HepG2 (cell line): ENCODE results near the gene ZMYND8. TPM values are rescaled to one million over a fixed set of nuclear protein-coding genes. Genes with fewer than 3 reads are reported as not detected.

Source experiments
- ATAC-seq: fragments of 200-7000 bp; cut with Tn5 transposase; 3 replicates; pipeline ENCODE4 v1.9.1; 2020; ENCODE audit warnings: mild to moderate bottlenecking, moderate library complexity
- BruUV-seq: library from RNA; stranded (reverse); fragments of 400-500 nt; replicated peaks from 2 replicates; lab custom pipeline; 2021; lab: Mats Ljungman, UMichigan
- CTCF ChIA-PET: fragments of 300-600 bp; formaldehyde crosslinking; extraction: SDS; loops from one replicate; lab custom pipeline; 2021; ENCODE audit warnings: low total read pairs, inconsistent platforms, low intra/inter-chr PET ratio; lab: Yijun Ruan, JAX
- POLR2A ChIA-PET: fragments of 350-600 bp; sonication (Branson Sonifier 250); formaldehyde crosslinking; loops from one replicate; lab custom pipeline; 2020; ENCODE audit warnings: antibody characterized with exemption, inconsistent platforms; lab: Yijun Ruan, JAX
- DNase-seq: peaks from one replicate; pipeline ENCODE4 v3.0.0-alpha.2; 2015; ENCODE audit warnings: low spot score
- FAIRE-seq: peaks from 3 replicates; lab custom pipeline; 2011; peaks lifted over from hg19 to GRCh38; lab: Jason Lieb, UNC
- H2AFZ ChIP-seq: one replicate; pipeline ENCODE4 v1.6.1; 2011; ENCODE audit warnings: low read length, inconsistent platforms
- H3K27ac ChIP-seq: fragments of 300-600 bp; 3 replicates; pipeline ENCODE4 v1.8.0; 2011; ENCODE audit warnings: mixed run types, mild to moderate bottlenecking, mixed read lengths, low read length, inconsistent platforms; ENCODE audit not compliant: insufficient read depth; ENCODE audit errors: extremely low read length
- H3K27me3 ChIP-seq, 2 experiments: fragments of 200-600 bp in 1 of 2; 2 replicates in 1 of 2; 3 replicates in 1 of 2; pipeline versions ENCODE4 v1.6.0 to v1.8.0; 2011; ENCODE audit warnings: low read length in 2 of 2, mild to moderate bottlenecking in 2 of 2, moderate library complexity in 2 of 2, inconsistent platforms in 1 of 2; ENCODE audit not compliant: insufficient read depth in 2 of 2, control insufficient read depth in 1 of 2
- H3K36me3 ChIP-seq, 2 experiments: fragments of 200-600 bp in 1 of 2; replicated peaks in 1 of 2; 2 replicates in 1 of 2; 3 replicates in 1 of 2; pipeline versions ENCODE4 v1.5.1 to v1.8.0; 2011; ENCODE audit warnings: low read length in 2 of 2, inconsistent platforms in 1 of 2; ENCODE audit not compliant: insufficient read depth in 2 of 2, control insufficient read depth in 1 of 2
- H3K4me1 ChIP-seq: 2 replicates; pipeline ENCODE4 v1.5.1; 2012; ENCODE audit warnings: low read length, inconsistent platforms; ENCODE audit not compliant: insufficient read depth
- H3K4me2 ChIP-seq: 2 replicates; pipeline ENCODE4 v1.6.0; 2011; ENCODE audit warnings: low read depth, low read length, inconsistent platforms
- H3K4me3 ChIP-seq, 3 experiments: fragments of 200-600 bp in 1 of 3; sonication (generic), shearing (Covaris generic) in 1 of 3; replicated peaks in 1 of 3; 2 replicates each; pipeline ENCODE4 v1.5.1; 2011 to 2016; ENCODE audit warnings: low read length in 3 of 3, inconsistent platforms in 2 of 3, low read depth in 2 of 3, mild to moderate bottlenecking in 2 of 3, control low read depth in 1 of 3, mixed read lengths in 1 of 3; ENCODE audit not compliant: insufficient read depth in 1 of 3
- H3K79me2 ChIP-seq: one replicate; pipeline ENCODE4 v1.6.1; 2011; ENCODE audit warnings: low read length, inconsistent platforms; ENCODE audit not compliant: insufficient read depth
- H3K9ac ChIP-seq: 2 replicates; pipeline ENCODE4 v1.6.0; 2011; ENCODE audit warnings: mild to moderate bottlenecking, low read depth, low read length, inconsistent platforms; ENCODE audit not compliant: insufficient read depth
- H3K9me3 ChIP-seq: 2 replicates; pipeline ENCODE4 v1.5.1; 2012; ENCODE audit warnings: mild to moderate bottlenecking, low read length
- H4K20me1 ChIP-seq: 2 replicates; pipeline ENCODE4 v1.6.0; 2011; ENCODE audit warnings: inconsistent platforms, mild to moderate bottlenecking, low read length, moderate library complexity; ENCODE audit not compliant: insufficient read depth
- CENPX ChIP-seq: sonication (generic); formaldehyde crosslinking; IDR thresholded peaks from 2 replicates; pipeline ENCODE4 v1.9.0; 2021; ENCODE audit warnings: mild to moderate bottlenecking, missing genetic modification reagents, moderate library complexity
- DPF2 ChIP-seq: sonication (generic); formaldehyde crosslinking; IDR thresholded peaks from 2 replicates; pipeline ENCODE4 v1.4.0; 2020; ENCODE audit warnings: mild to moderate bottlenecking, low read depth, missing genetic modification reagents, borderline replicate concordance
- IRF2 ChIP-seq: IDR thresholded peaks from 2 replicates; pipeline ENCODE4 v1.6.1; 2018; ENCODE audit warnings: missing genetic modification reagents, missing compliant biosample characterization
- MXD4 ChIP-seq: IDR thresholded peaks from 2 replicates; pipeline ENCODE4 v1.6.1; 2016; ENCODE audit warnings: mild to moderate bottlenecking, missing biosample characterization, missing genetic modification reagents
- NCOA5 ChIP-seq: sonication (generic); formaldehyde crosslinking; IDR thresholded peaks from 2 replicates; pipeline ENCODE4 v1.4.0; 2020; ENCODE audit warnings: missing genetic modification reagents
- NFYB ChIP-seq: sonication (generic); formaldehyde crosslinking; IDR thresholded peaks from 2 replicates; pipeline ENCODE4 v1.4.0; 2020; ENCODE audit warnings: missing genetic modification reagents
- POLR2A ChIP-seq, 2 experiments: IDR thresholded peaks; 2 replicates each; pipeline ENCODE4 v1.6.1; 2011; ENCODE audit warnings: low read depth in 2 of 2, low read length in 2 of 2, mild to moderate bottlenecking in 1 of 2, moderate library complexity in 1 of 2; ENCODE audit not compliant: insufficient read depth in 1 of 2
- RBM22 ChIP-seq: fragments of 200-400 bp; formaldehyde crosslinking; optimal IDR thresholded peaks from 2 replicates; pipeline ENCODE3; 2017; ENCODE audit warnings: mild to moderate bottlenecking, low read length, moderate library complexity
- SP140L ChIP-seq: sonication (generic); formaldehyde crosslinking; IDR thresholded peaks from 2 replicates; pipeline ENCODE4 v1.4.0; 2020; ENCODE audit warnings: missing genetic modification reagents, borderline replicate concordance
- ZFP62 ChIP-seq: sonication (generic); formaldehyde crosslinking; IDR thresholded peaks from 2 replicates; pipeline ENCODE4 v1.4.0; 2020; ENCODE audit warnings: missing genetic modification reagents
- ZNF160 ChIP-seq: sonication (generic); formaldehyde crosslinking; IDR thresholded peaks from 2 replicates; pipeline ENCODE4 v1.8.0; 2022; ENCODE audit warnings: mild to moderate bottlenecking, inconsistent platforms, missing genetic modification reagents
- ZNF207 ChIP-seq: fragments of 450-650 bp; IDR thresholded peaks from 2 replicates; pipeline ENCODE4 v1.6.1; 2016; ENCODE audit warnings: antibody characterized with exemption, borderline replicate concordance
- ZNF468 ChIP-seq: sonication (generic); formaldehyde crosslinking; IDR thresholded peaks from 2 replicates; pipeline ENCODE4 v1.8.0; 2022; ENCODE audit warnings: mild to moderate bottlenecking, moderate library complexity, missing genetic modification reagents
- ZNF501 ChIP-seq: sonication (generic); formaldehyde crosslinking; IDR thresholded peaks from 2 replicates; pipeline ENCODE4 v1.5.1; 2020; ENCODE audit warnings: mild to moderate bottlenecking, moderate library complexity, missing genetic modification reagents
- WGBS: methylation state at CpG from one replicate; pipeline ENCODE4 v1.1.6; 2017; ENCODE audit warnings: low lambda C conversion rate; 5-methylcytosine and 5-hydroxymethylcytosine counted together
- in situ Hi-C: cut with HindIII; loops from 2 replicates; pipeline ENCODE4 v1.10.0; 2017; ENCODE audit warnings: low pct_unique_long_range_greater_than_20kb; ENCODE audit not compliant: extremely low pct_ligation_motif_present
- intact Hi-C: fragments of 100-400 bp; cut with micrococcal nuclease; formaldehyde crosslinking; loops from one replicate; pipeline ENCODE4 v1.10.0; 2022; ENCODE audit not compliant: unreplicated experiment
- polyA plus RNA-seq, 8 experiments: library from polyadenylated mRNA; depleted of rRNA in 3 of 8; stranded (reverse) in 7 of 8; unstranded in 1 of 8; fragments of >200 nt; fragmentation: Illumina TruSeq in 4 of 8; extraction: Trizol in 4 of 8; gene quantifications; 2 replicates each; pipeline versions ENCODE4 v1.2.1 to v1.2.3, GENCODE V29; 2011 to 2016; ENCODE audit warnings: low read depth in 4 of 8, missing spikeins in 1 of 8, mixed read lengths in 1 of 8; ENCODE audit not compliant: insufficient read depth in 1 of 8
- total RNA-seq, 5 experiments: library from RNA; depleted of rRNA; stranded (reverse); fragments of >200 nt; fragmentation: Illumina TruSeq; extraction: Trizol; gene quantifications; 2 replicates each; pipeline ENCODE4 v1.2.3, GENCODE V29; 2016; ENCODE audit warnings: low read depth in 1 of 5
- TF ChIP-seq, protein P1 (sequence below): sonication (generic); formaldehyde crosslinking; conservative IDR thresholded peaks from 2 replicates; pipeline ENCODE4 v1.4.0; 2020; ENCODE audit warnings: missing genetic modification reagents
- TF ChIP-seq, protein P2 (sequence below): sonication (generic); formaldehyde crosslinking; IDR thresholded peaks from 2 replicates; pipeline ENCODE4 v1.5.0; 2020; ENCODE audit warnings: missing genetic modification reagents, mild to moderate bottlenecking, borderline replicate concordance
- TF ChIP-seq, protein P3 (sequence below): sonication (generic); formaldehyde crosslinking; IDR thresholded peaks from 2 replicates; pipeline ENCODE4 v1.5.1; 2020; ENCODE audit warnings: missing genetic modification reagents, mild to moderate bottlenecking, borderline replicate concordance

ZMYND8 gene
- total and polyA plus RNA-seq, 2 of the 13 experiments (the other 11 are each of a cell fraction or from before 2014, with no cell fraction given): 53.9 to 84.7 TPM

DNA sequence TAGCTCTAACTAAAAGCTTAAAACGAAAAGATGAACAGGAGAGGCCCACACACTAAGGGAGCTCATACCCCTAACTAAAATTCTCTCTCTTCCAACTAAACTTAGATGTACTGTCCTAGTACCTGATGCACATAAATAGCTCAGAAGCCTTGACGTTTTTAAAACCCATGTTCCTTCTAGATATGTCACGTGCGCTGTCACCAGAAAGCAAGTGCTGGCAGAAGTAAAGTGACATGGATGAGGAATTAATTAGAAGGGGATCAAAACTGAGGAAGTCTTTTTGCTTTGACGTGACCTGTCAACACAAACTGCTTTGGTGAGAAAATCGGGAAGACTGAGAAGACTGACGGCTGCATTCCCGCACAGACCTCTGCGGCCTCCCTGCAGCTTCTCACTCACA, 142.5 kb downstream of the ZMYND8 start:
- CTCF ChIA-PET: no interaction called here
- intact Hi-C loops (no loop called here), in situ Hi-C loops (no loop called here)
- Histone ChIP-seq H3K4me3 (no peak overlapping the region), H3K4me2 (no peak overlapping the region), H3K36me3 (peaks cover 76 to 94% of the 10 kb centered on the region in 2 experiments), H3K9ac (no peak overlapping the region), H3K4me1 (no peaks in the 10 kb centered on the region), H3K27ac (no peak overlapping the region), H3K9me3 (no peaks in the 10 kb centered on the region), H3K27me3 (no peaks in the 10 kb centered on the region; a peak in 1 of 5 replicates), H3K79me2 (peaks cover 5% of the 10 kb centered on the region), H2AFZ (no peak overlapping the region), H4K20me1 (peaks cover 33% of the 10 kb centered on the region; the same call in 1 of the 2 replicates)
- POLR2A ChIA-PET: no interaction called here
- BruUV-seq: no TSS peak
- FAIRE-seq: no peak
- no peak for DNase-seq
- WGBS: 96% methylated on average over 9 of the region's 9 CpGs
- TF ChIP-seq RBM22 (peak; percentile 76), ZNF160 (CRISPR knock-in tag) (no peak), SP140L (CRISPR knock-in tag) (no peak), ZNF468 (no peak), MXD4 (CRISPR knock-in tag) (no peak), POLR2A (IDR thresholded peaks at IDR 0.05; ENCODE audit: insufficient read depth in 1 of 2, low read depth in 2 of 2, low read length in 2 of 2) (0 out of 4 replicates have a peak, but pooled peaks of 1 of the 2 experiments have one; percentile 9), CENPX (CRISPR knock-in tag) (no peak), DPF2 (CRISPR knock-in tag) (no peak), ZNF207 (no peak), ZNF501 (CRISPR knock-in tag) (no peak), ZFP62 (CRISPR knock-in tag) (no peak), NCOA5 (no peak), NFYB (CRISPR knock-in tag) (no peak), IRF2 (no peak)
- TF ChIP-seq, protein P1, sequence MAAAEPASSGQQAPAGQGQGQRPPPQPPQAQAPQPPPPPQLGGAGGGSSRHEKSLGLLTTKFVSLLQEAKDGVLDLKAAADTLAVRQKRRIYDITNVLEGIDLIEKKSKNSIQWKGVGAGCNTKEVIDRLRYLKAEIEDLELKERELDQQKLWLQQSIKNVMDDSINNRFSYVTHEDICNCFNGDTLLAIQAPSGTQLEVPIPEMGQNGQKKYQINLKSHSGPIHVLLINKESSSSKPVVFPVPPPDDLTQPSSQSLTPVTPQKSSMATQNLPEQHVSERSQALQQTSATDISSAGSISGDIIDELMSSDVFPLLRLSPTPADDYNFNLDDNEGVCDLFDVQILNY: no peak
- TF ChIP-seq, protein P2, sequence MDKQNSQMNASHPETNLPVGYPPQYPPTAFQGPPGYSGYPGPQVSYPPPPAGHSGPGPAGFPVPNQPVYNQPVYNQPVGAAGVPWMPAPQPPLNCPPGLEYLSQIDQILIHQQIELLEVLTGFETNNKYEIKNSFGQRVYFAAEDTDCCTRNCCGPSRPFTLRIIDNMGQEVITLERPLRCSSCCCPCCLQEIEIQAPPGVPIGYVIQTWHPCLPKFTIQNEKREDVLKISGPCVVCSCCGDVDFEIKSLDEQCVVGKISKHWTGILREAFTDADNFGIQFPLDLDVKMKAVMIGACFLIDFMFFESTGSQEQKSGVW (CRISPR knock-in tag): no peak
- TF ChIP-seq, protein P3, sequence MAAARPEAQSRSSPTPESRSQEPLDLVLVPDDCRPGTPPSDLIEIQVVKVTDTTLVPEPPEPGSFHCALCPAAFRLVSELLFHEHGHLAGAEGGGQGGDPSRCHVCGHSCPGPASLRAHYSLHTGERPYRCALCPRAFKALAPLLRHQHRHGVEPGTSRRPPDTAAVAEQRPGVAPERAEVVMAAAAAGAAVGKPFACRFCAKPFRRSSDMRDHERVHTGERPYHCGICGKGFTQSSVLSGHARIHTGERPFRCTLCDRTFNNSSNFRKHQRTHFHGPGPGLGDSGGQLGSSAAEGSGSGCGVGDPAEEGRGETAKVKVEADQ (CRISPR knock-in tag): no peak
- ATAC-seq: no peak
